ENCODE data around the gene SEZ6L.

DNA sequence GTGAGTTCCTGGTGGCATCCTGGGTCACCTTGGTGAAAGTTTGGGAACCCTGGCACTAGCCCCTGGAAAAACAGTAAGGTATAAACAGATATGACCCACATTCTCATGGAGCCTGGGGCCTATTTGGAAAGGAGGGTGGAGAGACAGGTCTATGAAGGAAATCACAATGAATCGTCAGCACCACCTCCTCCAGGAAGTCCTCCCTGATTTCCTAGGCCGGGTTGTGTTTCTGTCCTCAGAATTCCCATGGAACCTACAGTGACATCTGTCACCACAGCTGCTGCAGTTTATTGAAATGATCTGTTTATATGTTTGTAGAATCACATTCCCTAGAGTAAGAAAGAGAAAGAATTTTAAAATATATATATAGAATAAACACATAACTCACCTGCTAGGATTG, 188.0 kb downstream of the SEZ6L start:
- TF ChIP-seq, protein P1, sequence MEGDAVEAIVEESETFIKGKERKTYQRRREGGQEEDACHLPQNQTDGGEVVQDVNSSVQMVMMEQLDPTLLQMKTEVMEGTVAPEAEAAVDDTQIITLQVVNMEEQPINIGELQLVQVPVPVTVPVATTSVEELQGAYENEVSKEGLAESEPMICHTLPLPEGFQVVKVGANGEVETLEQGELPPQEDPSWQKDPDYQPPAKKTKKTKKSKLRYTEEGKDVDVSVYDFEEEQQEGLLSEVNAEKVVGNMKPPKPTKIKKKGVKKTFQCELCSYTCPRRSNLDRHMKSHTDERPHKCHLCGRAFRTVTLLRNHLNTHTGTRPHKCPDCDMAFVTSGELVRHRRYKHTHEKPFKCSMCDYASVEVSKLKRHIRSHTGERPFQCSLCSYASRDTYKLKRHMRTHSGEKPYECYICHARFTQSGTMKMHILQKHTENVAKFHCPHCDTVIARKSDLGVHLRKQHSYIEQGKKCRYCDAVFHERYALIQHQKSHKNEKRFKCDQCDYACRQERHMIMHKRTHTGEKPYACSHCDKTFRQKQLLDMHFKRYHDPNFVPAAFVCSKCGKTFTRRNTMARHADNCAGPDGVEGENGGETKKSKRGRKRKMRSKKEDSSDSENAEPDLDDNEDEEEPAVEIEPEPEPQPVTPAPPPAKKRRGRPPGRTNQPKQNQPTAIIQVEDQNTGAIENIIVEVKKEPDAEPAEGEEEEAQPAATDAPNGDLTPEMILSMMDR (conservative IDR thresholded peaks at IDR 0.05; ENCODE audit: low read depth, low read length) = no peak
- no peak for TF ChIP-seq EZH2phosphoT487 (IDR thresholded peaks at IDR 0.05; ENCODE audit: borderline replicate concordance, low read length)
